ENCODE measurements around the gene ABCC3.

- TF ChIP-seq, protein P1, sequence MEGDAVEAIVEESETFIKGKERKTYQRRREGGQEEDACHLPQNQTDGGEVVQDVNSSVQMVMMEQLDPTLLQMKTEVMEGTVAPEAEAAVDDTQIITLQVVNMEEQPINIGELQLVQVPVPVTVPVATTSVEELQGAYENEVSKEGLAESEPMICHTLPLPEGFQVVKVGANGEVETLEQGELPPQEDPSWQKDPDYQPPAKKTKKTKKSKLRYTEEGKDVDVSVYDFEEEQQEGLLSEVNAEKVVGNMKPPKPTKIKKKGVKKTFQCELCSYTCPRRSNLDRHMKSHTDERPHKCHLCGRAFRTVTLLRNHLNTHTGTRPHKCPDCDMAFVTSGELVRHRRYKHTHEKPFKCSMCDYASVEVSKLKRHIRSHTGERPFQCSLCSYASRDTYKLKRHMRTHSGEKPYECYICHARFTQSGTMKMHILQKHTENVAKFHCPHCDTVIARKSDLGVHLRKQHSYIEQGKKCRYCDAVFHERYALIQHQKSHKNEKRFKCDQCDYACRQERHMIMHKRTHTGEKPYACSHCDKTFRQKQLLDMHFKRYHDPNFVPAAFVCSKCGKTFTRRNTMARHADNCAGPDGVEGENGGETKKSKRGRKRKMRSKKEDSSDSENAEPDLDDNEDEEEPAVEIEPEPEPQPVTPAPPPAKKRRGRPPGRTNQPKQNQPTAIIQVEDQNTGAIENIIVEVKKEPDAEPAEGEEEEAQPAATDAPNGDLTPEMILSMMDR (IDR thresholded peaks at IDR 0.05), result no peak
- TF ChIP-seq POLR2A (IDR thresholded peaks at IDR 0.05), result no peak
Measured at GRCh38 chr17:50664788-50665458, 30.2 kb downstream of the ABCC3 start.
